ENCODE results near the gene RAB6B.

RAB6B gene

GRCh38 chr3:133854264-133855001, 41.2 kb downstream of the RAB6B start:
- no peak for FAIRE-seq

- FAIRE-seq: no peak
Observed at GRCh38 chr3:133853925-133854227, 41.8 kb downstream of the RAB6B start.

- no peak for FAIRE-seq
Observed at GRCh38 chr3:133853063-133853924, 42.4 kb downstream of the RAB6B start.

DNA sequence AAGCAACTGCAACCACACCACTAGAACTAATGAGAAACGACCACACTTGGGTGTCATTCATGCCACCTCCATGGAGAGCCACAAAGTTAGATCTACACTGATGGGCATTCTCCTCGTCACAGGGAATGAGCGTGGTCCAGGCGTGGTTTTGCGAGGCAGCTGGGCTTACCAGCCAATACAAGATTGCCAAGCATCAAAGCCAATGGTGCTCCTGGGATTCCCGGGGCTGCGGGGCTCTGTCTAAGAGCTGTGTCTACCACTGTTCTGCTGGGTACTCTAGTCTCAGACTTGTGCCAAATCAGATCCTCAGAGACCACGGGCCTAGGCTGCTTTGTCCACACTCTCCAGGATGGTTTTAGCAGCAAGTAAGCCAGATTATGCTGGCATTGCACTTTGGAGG, 43.8 kb downstream of the RAB6B start:
- no peak for FAIRE-seq

DNA sequence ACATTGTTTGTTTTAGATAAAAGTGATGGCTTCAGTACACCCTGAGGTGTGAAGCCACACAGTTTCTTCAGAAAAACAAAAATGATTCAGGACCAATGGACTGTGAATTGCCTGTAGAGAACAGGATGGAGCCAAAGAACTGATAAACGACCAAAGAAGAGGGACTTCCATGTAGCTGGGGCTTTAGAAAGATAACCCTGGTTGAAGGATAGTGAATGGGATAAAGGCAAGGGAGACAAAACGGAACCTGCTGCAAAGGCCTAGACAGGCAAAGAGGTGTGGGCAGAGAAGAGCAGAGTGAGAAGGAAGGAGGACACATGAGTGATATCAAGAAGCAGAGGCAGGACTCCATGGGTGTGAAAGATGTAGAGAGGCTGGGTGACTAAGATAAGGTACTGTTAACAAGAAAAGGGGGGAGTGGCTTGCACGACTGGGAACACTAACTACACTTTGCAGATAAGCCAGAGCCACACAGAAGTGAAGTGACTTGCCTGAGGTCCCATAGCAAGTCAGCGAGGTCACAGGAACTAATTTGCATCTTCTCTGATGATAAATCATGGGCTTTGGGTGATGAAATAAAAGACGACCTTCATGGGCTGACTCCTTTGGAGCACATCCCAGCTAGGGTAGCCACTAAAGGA, 44.3 kb downstream of the RAB6B start:
- FAIRE-seq: no peak

DNA sequence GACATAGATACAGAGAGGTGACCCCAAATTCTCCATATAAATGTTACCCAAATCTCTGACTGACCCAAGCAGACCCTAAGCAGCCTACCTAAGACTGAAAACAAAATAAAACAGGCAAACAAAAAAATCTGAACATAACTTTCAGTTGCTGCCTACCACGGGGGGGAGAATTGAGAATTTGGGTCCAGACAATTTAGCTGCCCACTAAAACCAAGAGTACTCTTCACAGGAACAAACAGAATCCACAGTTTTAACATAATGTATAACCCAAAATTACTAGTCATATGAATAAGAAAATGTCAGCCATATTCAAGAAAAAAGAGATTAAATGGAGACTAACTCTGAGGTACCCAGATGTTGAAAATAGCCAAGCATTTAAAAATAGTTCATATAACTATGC, 45.6 kb downstream of the RAB6B start:
- no peak for FAIRE-seq

- FAIRE-seq: no peak
Observed at GRCh38 chr3:133849346-133849745, 46.3 kb downstream of the RAB6B start.

GRCh38 chr3:133845127-133845526, 50.6 kb downstream of the RAB6B start:
- FAIRE-seq: no peak

GRCh38 chr3:133843634-133844033, 52.0 kb downstream of the RAB6B start:
- FAIRE-seq: no peak

DNA sequence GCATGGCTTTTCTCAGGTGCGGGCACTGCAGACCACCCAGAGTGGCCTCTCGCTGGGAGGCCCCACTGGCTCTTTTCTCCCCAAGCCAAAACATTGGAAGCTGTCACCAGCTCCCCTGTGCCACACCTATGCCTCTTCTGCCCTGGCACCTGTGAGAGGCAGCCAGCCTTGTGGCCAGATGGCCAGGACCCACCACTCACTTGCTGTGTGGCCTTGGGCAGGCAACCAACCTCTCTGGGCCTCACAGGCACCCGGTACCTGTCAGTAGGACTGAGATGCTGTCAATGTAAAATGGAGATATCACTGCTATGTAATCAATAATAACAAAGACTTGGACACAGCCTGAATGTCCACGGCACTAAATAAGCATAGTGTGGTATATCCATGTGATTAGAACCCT, 53.5 kb downstream of the RAB6B start:
- no peak for FAIRE-seq

DNA sequence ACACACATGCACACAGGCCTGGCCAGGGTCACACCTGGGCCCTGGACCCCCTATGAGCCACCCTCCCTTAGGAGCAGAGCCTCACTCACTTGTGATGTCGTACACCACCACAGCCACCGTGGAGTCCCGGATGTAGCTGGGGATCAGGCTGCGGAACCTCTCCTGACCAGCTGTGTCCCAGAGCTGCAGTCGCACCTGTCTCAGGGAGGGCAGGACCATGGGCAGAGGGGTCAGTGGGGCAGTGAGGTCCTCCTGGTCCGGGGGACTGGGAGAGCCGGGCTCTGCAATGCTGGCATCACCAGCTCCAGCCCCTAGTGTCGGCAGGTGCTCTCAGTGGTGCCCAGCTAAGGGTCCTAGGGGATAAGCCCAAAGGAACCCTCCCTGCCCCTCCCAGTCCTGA, 54.5 kb downstream of the RAB6B start:
- FAIRE-seq: no peak

GRCh38 chr3:133840767-133841166, 54.9 kb downstream of the RAB6B start:
- FAIRE-seq: no peak

- no peak for FAIRE-seq
Observed at GRCh38 chr3:133840055-133840737, 55.5 kb downstream of the RAB6B start.

DNA sequence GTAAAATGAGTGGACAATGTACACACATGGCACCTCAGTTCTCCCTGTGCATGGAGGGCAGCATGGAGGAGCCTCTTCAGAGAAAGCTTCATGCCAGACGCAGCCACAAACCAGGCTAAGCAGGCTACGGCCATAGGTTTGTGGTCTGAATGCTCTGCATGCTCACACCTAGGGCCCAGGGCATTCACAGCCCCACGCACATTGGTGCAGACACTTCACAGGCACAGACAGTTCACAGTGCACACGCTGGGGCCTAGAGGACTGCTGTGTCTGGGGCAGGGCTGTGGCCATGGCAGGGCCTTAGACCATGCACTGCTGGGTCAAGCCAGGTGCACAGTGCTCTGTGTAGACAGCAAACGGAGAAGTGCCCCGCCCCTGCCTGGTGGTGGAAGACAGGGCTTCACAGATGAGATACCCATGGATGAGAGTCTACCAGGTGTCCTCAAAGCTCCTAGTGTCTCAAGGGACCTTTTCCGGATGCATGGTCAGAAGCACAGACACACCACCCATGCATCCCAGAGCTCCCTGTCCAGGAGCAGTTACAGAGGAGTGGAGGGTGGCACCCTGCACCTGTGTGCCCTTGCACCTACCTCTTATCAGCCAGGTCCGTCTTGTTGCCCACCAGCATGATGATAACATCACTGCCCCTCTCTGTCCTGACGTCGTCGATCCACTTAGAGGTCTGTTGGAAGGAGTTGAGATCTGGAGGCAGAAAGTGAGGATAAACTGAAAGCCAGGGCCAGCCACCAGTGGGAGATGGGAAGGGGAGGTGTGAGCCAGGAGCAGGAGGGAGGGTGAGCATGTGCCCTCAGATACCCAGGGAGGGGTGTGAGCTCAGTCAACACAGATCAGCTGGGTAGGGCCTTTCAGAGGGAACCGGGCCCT, 56.5 kb downstream of the RAB6B start:
- FAIRE-seq: no peak

GRCh38 chr3:133838296-133838789, 57.3 kb downstream of the RAB6B start:
- no peak for FAIRE-seq

DNA sequence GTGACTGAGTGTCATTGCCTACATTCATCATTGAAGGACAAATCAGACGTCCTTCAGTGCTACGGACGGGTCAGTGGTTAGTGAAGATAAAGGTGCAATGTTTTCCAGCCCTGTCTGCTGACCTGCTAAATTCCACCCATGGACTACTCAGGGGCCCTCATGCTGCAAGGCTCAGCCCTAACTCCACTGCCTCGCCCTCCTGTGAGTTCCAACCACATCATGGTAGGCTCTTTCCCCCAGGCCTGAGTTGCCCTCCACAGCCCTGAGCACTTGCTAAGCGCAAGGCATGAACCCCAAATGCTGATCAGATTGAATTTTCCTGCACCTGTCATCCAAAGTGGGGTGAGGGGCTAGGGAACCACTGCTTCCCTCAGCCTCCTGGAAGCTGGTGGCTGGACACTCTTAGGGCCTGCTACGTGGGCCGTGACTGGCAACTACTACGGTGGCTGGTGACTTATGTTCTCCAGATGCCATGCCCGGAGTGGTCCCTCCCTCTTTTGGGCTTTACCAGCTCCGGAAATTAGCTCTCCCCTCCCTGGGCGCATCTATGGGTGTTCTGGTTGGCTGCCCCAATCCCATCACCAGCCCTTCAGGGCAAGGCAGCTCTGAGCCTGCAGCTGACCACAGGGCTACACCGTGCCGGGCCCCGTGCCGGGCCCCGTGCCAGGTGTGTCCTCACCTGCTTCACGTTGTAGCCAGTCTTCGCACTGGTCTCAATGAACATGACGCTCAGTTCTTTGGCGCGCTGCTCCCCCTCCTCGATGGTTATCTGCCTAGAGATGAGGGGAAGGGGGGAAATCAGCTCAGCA, 58.0 kb downstream of the RAB6B start:
- FAIRE-seq: no peak

GRCh38 chr3:133836497-133837158, 59.1 kb downstream of the RAB6B start:
- FAIRE-seq: no peak

DNA sequence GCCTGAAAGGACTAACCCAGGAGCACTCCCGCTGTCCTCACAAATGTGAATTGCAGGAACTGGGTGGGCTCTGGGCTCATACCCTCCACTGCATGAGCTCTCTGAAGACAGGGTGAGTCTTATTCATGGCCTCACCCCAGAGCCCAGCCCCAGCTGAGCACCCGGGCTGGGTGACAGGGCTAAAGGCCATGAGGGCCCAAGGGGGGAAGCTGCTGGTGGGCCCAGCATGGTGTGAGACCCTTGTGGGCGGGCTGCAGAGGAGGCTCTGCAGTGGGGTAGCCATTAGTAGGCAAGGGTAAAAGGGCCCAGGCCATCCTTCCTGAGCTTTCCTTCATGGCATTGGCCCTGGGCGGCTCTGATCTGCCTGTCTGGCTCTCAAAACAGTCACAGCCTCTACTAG, 59.7 kb downstream of the RAB6B start:
- no peak for FAIRE-seq

DNA sequence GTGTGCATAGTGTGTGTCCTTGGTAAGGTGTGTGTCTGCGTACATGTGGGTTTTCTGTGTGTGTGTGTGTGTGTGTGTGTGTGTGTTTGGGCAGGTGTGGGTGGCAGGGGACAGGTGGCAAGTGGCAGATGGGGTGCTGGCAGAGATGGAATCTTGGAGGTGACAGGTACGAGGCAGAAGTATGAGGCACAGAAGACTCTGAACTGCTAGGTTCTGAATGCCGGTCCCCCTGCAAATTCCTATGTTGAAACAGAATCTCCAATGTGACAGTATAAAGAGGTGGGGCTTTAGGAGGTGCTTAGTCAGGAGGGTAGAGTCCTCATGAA, 60.3 kb downstream of the RAB6B start:
- no peak for FAIRE-seq

GRCh38 chr3:133834621-133835417, 60.9 kb downstream of the RAB6B start:
- FAIRE-seq: no peak

All from TTC549 (cell line).